ENCODE measurements around the gene SNTG2. TPM values are rescaled to one million over a fixed set of nuclear protein-coding genes. Genes with fewer than 3 reads are reported as not detected.

Gene SNTG2
- total RNA-seq, 2 donors from 2014 or later: 4.1 to 11.9 TPM

DNA sequence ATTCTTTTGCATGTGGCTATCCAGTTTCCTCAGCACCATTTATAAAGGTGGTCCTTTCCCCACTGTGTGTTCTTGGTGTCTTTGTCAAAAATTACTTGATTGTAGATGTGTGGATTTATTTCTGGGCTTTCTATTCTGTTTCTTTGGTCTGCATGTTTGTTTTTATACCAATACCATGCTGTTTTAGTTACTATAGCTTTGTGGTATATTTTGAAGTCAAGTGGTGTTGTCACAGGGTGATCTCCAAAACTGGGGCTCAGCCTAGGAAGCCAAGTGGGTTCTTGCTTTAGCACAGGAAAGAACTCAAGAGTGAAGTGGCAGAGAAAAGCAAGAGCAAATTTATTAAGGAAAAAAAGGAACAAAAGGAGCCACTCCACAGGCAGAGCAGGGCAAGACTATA, 6.0 kb upstream of the SNTG2 start:
- H3K4me1 Mint-ChIP-seq: peaks cover 5% of the 10 kb centered on the region
- no peak for TF ChIP-seq CTCF (conservative IDR thresholded peaks at IDR 0.05)
- no peak overlapping the region for H3K27ac Mint-ChIP-seq
- Histone ChIP-seq H3K36me3 (ENCODE audit: control insufficient read depth, insufficient read depth, low read length) (no peaks in the 10 kb centered on the region), H3K9me3 (ENCODE audit: control insufficient read depth, low read length) (no peaks in the 10 kb centered on the region), H3K27ac (ENCODE audit: low read depth, low read length) (no peak overlapping the region), H3K4me1 (ENCODE audit: control insufficient read depth, insufficient read depth, low read length) (no peaks in the 10 kb centered on the region), H3K27me3 (ENCODE audit: control insufficient read depth, insufficient read depth, low read length, poor library complexity, severe bottlenecking) (peaks cover 24% of the 10 kb centered on the region), H3K4me3 (ENCODE audit: low read length) (no peak overlapping the region), H3K9ac (ENCODE audit: extremely low read depth, low read length, poor library complexity, severe bottlenecking) (no peak overlapping the region)
- H3K9me3 Mint-ChIP-seq: peaks cover 8% of the 10 kb centered on the region
- DNase-seq: no peak
- H3K27me3 Mint-ChIP-seq (ENCODE audit: insufficient read depth): peaks cover 24% of the 10 kb centered on the region
- no peak overlapping the region for H3K4me3 Mint-ChIP-seq
- no peaks in the 10 kb centered on the region for H3K36me3 Mint-ChIP-seq (ENCODE audit: low read depth)

DNA sequence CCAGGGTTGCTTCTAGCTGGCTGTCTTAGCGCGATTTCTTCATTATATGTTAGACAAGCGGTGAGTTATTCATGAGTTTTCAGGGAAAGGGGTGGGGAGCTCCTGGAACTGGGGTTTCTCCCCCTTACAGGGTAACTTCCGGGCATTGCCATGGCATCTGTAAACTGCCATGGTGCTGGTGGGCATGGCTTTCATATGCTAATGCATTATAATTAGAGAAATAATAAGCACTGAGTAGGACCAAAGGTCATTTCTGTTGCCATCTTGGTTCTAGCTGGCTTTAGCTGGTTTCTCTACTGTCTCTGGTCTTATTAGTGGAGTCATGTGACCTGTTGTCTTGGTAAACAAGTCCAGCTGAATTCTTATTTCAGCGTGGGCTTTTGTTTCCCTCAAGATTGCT, 5.5 kb upstream of the SNTG2 start:
- Histone ChIP-seq H3K27ac (ENCODE audit: low read depth, low read length) (no peak overlapping the region), H3K9me3 (ENCODE audit: control insufficient read depth, low read length) (no peaks in the 10 kb centered on the region), H3K9ac (ENCODE audit: extremely low read depth, low read length, poor library complexity, severe bottlenecking) (no peak overlapping the region), H3K4me3 (ENCODE audit: low read length) (no peak overlapping the region), H3K27me3 (ENCODE audit: control insufficient read depth, insufficient read depth, low read length, poor library complexity, severe bottlenecking) (peaks cover 28% of the 10 kb centered on the region), H3K36me3 (ENCODE audit: control insufficient read depth, insufficient read depth, low read length) (no peaks in the 10 kb centered on the region), H3K4me1 (ENCODE audit: control insufficient read depth, insufficient read depth, low read length) (no peaks in the 10 kb centered on the region)
- Mint-ChIP-seq H3K9me3 (peaks cover 8% of the 10 kb centered on the region), H3K27me3 (ENCODE audit: insufficient read depth) (peaks cover 27% of the 10 kb centered on the region), H3K4me3 (no peak overlapping the region), H3K27ac (no peak overlapping the region), H3K36me3 (ENCODE audit: low read depth) (no peaks in the 10 kb centered on the region), H3K4me1 (peaks cover 6% of the 10 kb centered on the region)
- 92 to 95% methylated on average over 3 to 5 of the region's 5 CpGs for WGBS, 2 experiments (ENCODE audit: insufficient coverage in 1 of 2, insufficient read length in 1 of 2)
- DNase-seq: no peak
- TF ChIP-seq CTCF (conservative IDR thresholded peaks at IDR 0.05): no peak

GRCh38 chr2:946073-946948, 4.3 kb upstream of the SNTG2 start:
- DNase-seq: peak; percentile 40
- no peak overlapping the region for H3K27ac Mint-ChIP-seq
- H3K9me3 Mint-ChIP-seq: peaks cover 8% of the 10 kb centered on the region
- peaks cover 31% of the 10 kb centered on the region for H3K27me3 Mint-ChIP-seq (ENCODE audit: insufficient read depth)
- no peak overlapping the region for H3K4me3 Mint-ChIP-seq
- TF ChIP-seq CTCF (conservative IDR thresholded peaks at IDR 0.05): no peak
- Histone ChIP-seq H3K4me1 (ENCODE audit: control insufficient read depth, insufficient read depth, low read length) (no peaks in the 10 kb centered on the region), H3K9me3 (ENCODE audit: control insufficient read depth, low read length) (no peaks in the 10 kb centered on the region), H3K36me3 (ENCODE audit: control insufficient read depth, insufficient read depth, low read length) (no peaks in the 10 kb centered on the region), H3K27me3 (ENCODE audit: control insufficient read depth, insufficient read depth, low read length, poor library complexity, severe bottlenecking) (peaks cover 33% of the 10 kb centered on the region), H3K27ac (ENCODE audit: low read depth, low read length) (no peak overlapping the region), H3K9ac (ENCODE audit: extremely low read depth, low read length, poor library complexity, severe bottlenecking) (no peak overlapping the region), H3K4me3 (ENCODE audit: low read length) (no peak overlapping the region)
- WGBS, 2 experiments (ENCODE audit: insufficient coverage in 1 of 2, insufficient read length in 1 of 2): 89 to 93% methylated on average over 4 to 6 of the region's 6 CpGs
- peaks cover 6% of the 10 kb centered on the region for H3K4me1 Mint-ChIP-seq
- no peaks in the 10 kb centered on the region for H3K36me3 Mint-ChIP-seq (ENCODE audit: low read depth)

Data from endodermal cell (in vitro differentiated cells).